Heart left ventricle (tissue), 16 donors: ENCODE measurements around the gene ARHGAP26. TPM values are rescaled to one million over a fixed set of nuclear protein-coding genes. Genes with fewer than 3 reads are reported as not detected.
A peak's percentile ranks its signal among the peaks of the same experiment; 100 is the strongest.

Experiments used
- ATAC-seq, 4 donors: fragments of 200-7000 bp; cut with Tn5 transposase; one replicate each; pipeline ENCODE4 v1.9.1; 2020 to 2022; ENCODE audit warnings: moderate library complexity in 4 of 4, mild to moderate bottlenecking in 3 of 4, moderate number of reproducible peaks in 1 of 4
- DNase-seq, 5 donors: peaks; one replicate each; pipeline ENCODE4 v3.0.0-alpha.2; 2020
- H3K27ac ChIP-seq, 12 donors: fragments of 200-600 bp; sonication (generic) in 4 of 12; one replicate each; pipeline versions ENCODE4 v1.5.0 to v1.8.0; 2016 to 2022; ENCODE audit warnings: mild to moderate bottlenecking in 2 of 12
- H3K27me3 ChIP-seq, 9 donors: fragments of 200-600 bp; sonication (generic) in 2 of 9; one replicate each; pipeline versions ENCODE4 v1.5.1 to v1.8.0; 2016 to 2022; ENCODE audit warnings: mild to moderate bottlenecking in 3 of 9
- H3K36me3 ChIP-seq, 9 donors: fragments of 200-600 bp; sonication (generic) in 2 of 9; one replicate each; pipeline versions ENCODE4 v1.5.0 to v1.8.0; 2018 to 2022; ENCODE audit warnings: mild to moderate bottlenecking in 2 of 9
- H3K4me1 ChIP-seq, 12 donors: fragments of 200-600 bp; sonication (generic) in 4 of 12; one replicate each; pipeline versions ENCODE4 v1.5.0 to v1.8.0; 2016 to 2022; ENCODE audit warnings: mild to moderate bottlenecking in 3 of 12
- H3K4me3 ChIP-seq, 12 donors: fragments of 200-600 bp; sonication (generic) in 4 of 12; one replicate each; pipeline versions ENCODE4 v1.5.0 to v1.8.0; 2017 to 2022; ENCODE audit warnings: mild to moderate bottlenecking in 9 of 12, moderate library complexity in 4 of 12
- H3K9me3 ChIP-seq, 12 donors: fragments of 200-600 bp; sonication (generic) in 4 of 12; one replicate each; pipeline versions ENCODE4 v1.5.0 to v1.8.0; 2016 to 2022; ENCODE audit warnings: mild to moderate bottlenecking in 1 of 12
- POLR2A ChIP-seq, 2 donors: fragments of 450-650 bp; IDR thresholded peaks; one replicate each; pipeline ENCODE4 v1.6.1; 2017; ENCODE audit warnings: antibody characterized with exemption in 2 of 2, mild to moderate bottlenecking in 2 of 2, moderate library complexity in 2 of 2
- WGBS, 4 donors: extraction: QIAGEN DNeasy Blood & Tissue Kit in 2 of 4; methylation state at CpG; one replicate each; pipeline versions ENCODE4 v1.1.5 to v1.1.7; 2013 to 2018; 5-methylcytosine and 5-hydroxymethylcytosine counted together
- intact Hi-C, 10 donors: fragments of 100-400 bp; cut with DNase I; formaldehyde crosslinking; loops; one replicate each; pipeline versions ENCODE4 v1.11.1 to v1.14.2; 2022
- polyA plus RNA-seq, 2 donors: library from polyadenylated mRNA; stranded (reverse); fragments of 200-250 nt; gene quantifications; one replicate each; pipeline ENCODE4 v1.2.3, GENCODE V29; 2013
- total RNA-seq, 9 donors: library from RNA; depleted of rRNA in 2 of 9; stranded (reverse); fragments of >200 nt in 2 of 9; fragmentation: NEBNext Ultra II Directional in 3 of 9; extraction: Animal tissue kit (Norgen Biotek cat#: 25700) in 3 of 9; gene quantifications; one replicate each; pipeline versions ENCODE4 v1.1.0 to v1.2.4, GENCODE V29; 2016 to 2023
- TF ChIP-seq, protein P1 (sequence below), 12 donors: fragments of 200-600 bp; sonication (generic) in 4 of 12; IDR thresholded peaks; one replicate each; pipeline versions ENCODE4 v1.5.0 to v1.8.0; 2018 to 2022; ENCODE audit warnings: antibody characterized with exemption in 12 of 12, mild to moderate bottlenecking in 5 of 12
- donor health status: ischemic (EF 13 %, LVEDD 7.1; RV severe dilation, severe dysfunction).
- donor health status: healthy with polysubstance abuse.
- donor health status: DM: no; HTN: yes; CAD: no.
- donor health status: DM: no; HTN: no; CAD: no.
- donor health status: ischemic (EF 25% LVEDD 6.9; RV normal size, moderate dysfunction).
- donor health status: ischemic (EF 25% LVEDD 5.7; RV mildly dilated, moderate dysfunction).
- donor health status: healthy.
- donor health status: DM: yes; HTN: yes; CAD: no.
- donor health status: ischemic (EF 35%, LVEDD 5.7; RV mildly dilated, moderate dysfunction).
- donor health status: nonischemic (EF 11% LVEDD 7.7; RV severe dilation, severe dysfunction).
- donor health status: DM: yes; HTN: yes; CAD: no.
- donor health status: PGD.
- donor health status: ischemic (EF 29% LVEDD 5.4; RV normal size, mild dysfunction).
- donor health status: nonischemic (EF 23%, LVEDD 6.1; RV moderate dilation, normal function).

Gene ARHGAP26
- total and polyA plus RNA-seq, 11 donors: 11.9 to 52.1 (median 33.7) TPM

DNA sequence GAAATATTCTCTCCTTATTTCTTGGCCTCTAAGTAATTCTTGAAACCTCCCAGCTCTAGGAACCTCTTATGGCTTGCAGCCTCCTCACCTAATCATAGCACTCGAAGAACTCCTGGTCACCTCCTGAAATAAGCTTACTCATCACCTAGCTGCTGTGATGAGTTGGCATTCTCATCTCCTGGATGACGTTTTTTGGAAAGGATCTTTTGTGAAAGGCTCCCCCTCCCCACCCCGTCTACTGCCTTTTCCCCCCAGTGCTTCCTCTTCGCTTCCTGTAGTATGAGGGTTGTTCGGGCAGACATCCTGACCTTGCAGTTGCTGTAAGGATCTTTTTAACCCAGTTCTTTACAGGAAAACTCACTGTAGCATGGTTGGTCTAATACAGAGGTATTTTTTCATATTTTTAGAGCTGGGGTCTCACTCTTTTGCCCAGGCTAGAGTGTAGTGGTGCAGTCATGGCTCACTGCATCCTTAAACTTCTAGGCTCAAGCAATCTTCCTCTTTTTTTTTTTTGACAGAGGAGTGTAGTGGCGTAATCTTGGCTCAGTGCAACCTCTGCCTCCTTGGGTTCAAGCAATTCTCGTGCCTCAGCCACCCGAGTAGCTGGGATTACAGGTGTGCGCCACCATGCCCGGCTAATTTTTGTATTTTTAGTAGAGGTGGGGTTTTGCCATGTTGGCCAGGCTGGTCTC lies 41.8 kb downstream of the ARHGAP26 start:
- no peak for DNase-seq
- H3K27me3 ChIP-seq: no peaks in the 10 kb centered on the region
- H3K9me3 ChIP-seq: no peaks in the 10 kb centered on the region
- TF ChIP-seq POLR2A (IDR thresholded peaks at IDR 0.05): no peak
- TF ChIP-seq, protein P1, sequence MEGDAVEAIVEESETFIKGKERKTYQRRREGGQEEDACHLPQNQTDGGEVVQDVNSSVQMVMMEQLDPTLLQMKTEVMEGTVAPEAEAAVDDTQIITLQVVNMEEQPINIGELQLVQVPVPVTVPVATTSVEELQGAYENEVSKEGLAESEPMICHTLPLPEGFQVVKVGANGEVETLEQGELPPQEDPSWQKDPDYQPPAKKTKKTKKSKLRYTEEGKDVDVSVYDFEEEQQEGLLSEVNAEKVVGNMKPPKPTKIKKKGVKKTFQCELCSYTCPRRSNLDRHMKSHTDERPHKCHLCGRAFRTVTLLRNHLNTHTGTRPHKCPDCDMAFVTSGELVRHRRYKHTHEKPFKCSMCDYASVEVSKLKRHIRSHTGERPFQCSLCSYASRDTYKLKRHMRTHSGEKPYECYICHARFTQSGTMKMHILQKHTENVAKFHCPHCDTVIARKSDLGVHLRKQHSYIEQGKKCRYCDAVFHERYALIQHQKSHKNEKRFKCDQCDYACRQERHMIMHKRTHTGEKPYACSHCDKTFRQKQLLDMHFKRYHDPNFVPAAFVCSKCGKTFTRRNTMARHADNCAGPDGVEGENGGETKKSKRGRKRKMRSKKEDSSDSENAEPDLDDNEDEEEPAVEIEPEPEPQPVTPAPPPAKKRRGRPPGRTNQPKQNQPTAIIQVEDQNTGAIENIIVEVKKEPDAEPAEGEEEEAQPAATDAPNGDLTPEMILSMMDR (IDR thresholded peaks at IDR 0.05): no peak
- no peaks in the 10 kb centered on the region for H3K36me3 ChIP-seq
- intact Hi-C loops: loop anchor here in 4 of 10 donors (5.0 to 10.0 kb wide), 5 partner anchors 35 to 60 kb away; partner anchors contain the start of gene ARHGAP26 (in 2 of the 4)
- peak in 1 of 4 donors; percentile 10 for ATAC-seq
- peak overlapping the region in 7 of 12 donors; percentile 4 to 91 (median 31) for H3K27ac ChIP-seq
- 65 to 79% (median 70%) methylated on average over 10 of the region's 10 CpGs for WGBS, 4 donors
- no peak overlapping the region for H3K4me3 ChIP-seq
- peaks cover 21 to 100% (median 94%) of the 10 kb centered on the region in 12 donors for H3K4me1 ChIP-seq

DNA sequence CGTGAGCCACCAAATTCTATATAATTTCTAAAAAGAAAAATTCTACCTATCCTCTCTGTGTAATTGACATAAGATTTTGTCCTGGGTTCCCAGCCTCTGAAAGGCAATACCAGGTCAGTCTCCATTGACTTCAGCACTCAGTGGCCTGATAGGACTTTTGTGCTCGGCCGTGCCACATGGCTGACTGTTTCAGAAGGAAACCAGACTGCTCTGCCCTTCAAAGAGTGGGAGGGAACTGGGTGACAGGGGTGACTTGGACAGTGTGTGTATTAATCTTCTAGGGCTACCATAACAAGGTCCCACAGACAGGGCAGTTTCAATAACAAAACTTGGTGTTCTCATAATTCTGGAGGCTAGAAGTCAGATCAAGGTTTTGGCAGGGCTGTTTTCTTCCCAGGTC lies 43.0 kb downstream of the ARHGAP26 start:
- no peaks in the 10 kb centered on the region for H3K9me3 ChIP-seq
- intact Hi-C loops: loop anchor here in 4 of 10 donors (5.0 to 10.0 kb wide), 5 partner anchors 36 to 59 kb away; partner anchors contain the start of gene ARHGAP26 (in 2 of the 4)
- H3K27me3 ChIP-seq: no peaks in the 10 kb centered on the region
- TF ChIP-seq, protein P1 (IDR thresholded peaks at IDR 0.05): no peak
- no peak for TF ChIP-seq POLR2A (IDR thresholded peaks at IDR 0.05)
- no peak overlapping the region for H3K4me3 ChIP-seq
- peak; percentile 64 to 83 (median 76) for ATAC-seq
- H3K4me1 ChIP-seq: peaks cover 23 to 100% (median 95%) of the 10 kb centered on the region in 12 donors
- no peaks in the 10 kb centered on the region for H3K36me3 ChIP-seq
- WGBS, 4 donors: 66 to 75% (median 69%) methylated on average over 3 of the region's 3 CpGs
- DNase-seq: peak in 3 of 5 donors; percentile 35 to 63 (median 58)
- peak overlapping the region in 11 of 12 donors; percentile 50 to 91 (median 72) for H3K27ac ChIP-seq

DNA sequence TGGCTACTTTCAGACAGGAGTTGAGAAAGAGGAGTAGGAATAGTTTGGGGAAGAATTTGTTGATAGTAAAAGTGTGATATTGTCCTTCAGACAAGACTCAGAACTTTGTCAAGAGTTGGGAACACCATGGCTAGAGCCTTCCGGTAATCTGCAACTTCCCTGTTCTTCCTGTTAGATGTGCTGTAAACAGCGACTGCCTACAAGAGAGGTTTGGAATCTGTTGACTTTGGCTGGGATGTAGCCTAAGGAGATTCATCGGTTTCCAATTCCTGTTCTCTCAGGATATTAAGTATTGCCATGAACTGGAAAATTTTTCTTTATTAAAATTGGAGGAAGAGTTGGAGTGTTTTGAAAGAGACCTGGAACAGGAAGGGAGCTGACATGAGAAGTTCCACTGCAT lies 43.9 kb downstream of the ARHGAP26 start:
- WGBS, 4 donors: 22 to 55% (median 31%) methylated on average over 3 of the region's 3 CpGs
- ATAC-seq: peak; percentile 10 to 51 (median 31)
- intact Hi-C loops: loop anchor here in 4 of 10 donors (5.0 to 10.0 kb wide), 5 partner anchors 37 to 58 kb away; partner anchors contain the start of gene ARHGAP26 (in 2 of the 4)
- TF ChIP-seq, protein P1 (IDR thresholded peaks at IDR 0.05): no peak
- TF ChIP-seq POLR2A (IDR thresholded peaks at IDR 0.05): no peak
- no peaks in the 10 kb centered on the region for H3K27me3 ChIP-seq
- H3K27ac ChIP-seq: peak overlapping the region; percentile 35 to 91 (median 71)
- H3K9me3 ChIP-seq: no peaks in the 10 kb centered on the region
- H3K4me3 ChIP-seq: no peak overlapping the region
- no peaks in the 10 kb centered on the region for H3K36me3 ChIP-seq
- H3K4me1 ChIP-seq: peaks cover 23 to 100% (median 92%) of the 10 kb centered on the region in 12 donors
- DNase-seq: no peak

DNA sequence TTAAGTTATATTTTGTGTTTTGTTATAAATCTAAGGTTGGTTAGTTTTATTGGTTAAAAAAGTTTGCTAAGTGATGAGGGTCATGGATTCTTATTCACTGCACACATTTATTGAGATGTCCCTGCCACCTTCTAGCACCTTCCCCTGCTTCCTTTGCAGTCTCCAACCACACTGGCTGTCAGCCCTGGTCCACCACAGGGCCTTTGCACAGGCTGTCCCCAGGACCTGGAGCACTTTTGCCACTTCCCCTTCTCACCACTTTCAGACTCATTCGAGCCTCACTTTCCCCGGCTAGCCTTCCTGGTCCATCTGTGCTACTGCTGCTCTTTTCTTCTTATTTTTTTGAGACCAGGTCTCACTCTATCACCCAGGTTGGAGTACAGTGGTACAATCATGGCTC lies 45.3 kb downstream of the ARHGAP26 start:
- DNase-seq (no peak), ATAC-seq (no peak)
- Histone ChIP-seq H3K27ac (peak overlapping the region in 2 of 12 donors; percentile 70 to 91), H3K27me3 (no peaks in the 10 kb centered on the region), H3K36me3 (no peaks in the 10 kb centered on the region), H3K9me3 (no peaks in the 10 kb centered on the region), H3K4me3 (no peak overlapping the region), H3K4me1 (peaks cover 23 to 98% (median 81%) of the 10 kb centered on the region in 12 donors)
- TF ChIP-seq, protein P1 (IDR thresholded peaks at IDR 0.05): no peak
- no peak for TF ChIP-seq POLR2A (IDR thresholded peaks at IDR 0.05)
- WGBS, 4 donors: 93 to 99% (median 96%) methylated on average over 2 of the region's 2 CpGs
- intact Hi-C loops: loop anchor here in 6 of 10 donors (5.0 to 10.0 kb wide), 4 partner anchors 33 to 52 kb away; partner anchors contain the start of gene ARHGAP26 (in 3 of the 6)
